GM12878 (cell line): Measurements from ENCODE around the gene SHC3. TPM values are rescaled to one million over a fixed set of nuclear protein-coding genes. Genes with fewer than 3 reads are reported as not detected.

Experiments used
- ATAC-seq: fragments of 200-7000 bp; cut with Tn5 transposase; 3 replicates; pipeline ENCODE4 v1.9.1; 2020; ENCODE audit warnings: mild to moderate bottlenecking, moderate library complexity
- BruUV-seq: library from RNA; stranded (reverse); fragments of 400-500 nt; replicated peaks from 2 replicates; lab custom pipeline; 2021; lab: Mats Ljungman, UMichigan
- CTCF ChIA-PET: fragments of 300-600 bp; sonication (Branson Sonifier 250); formaldehyde crosslinking; extraction: SDS; loops from one replicate; lab custom pipeline; 2021; ENCODE audit warnings: inconsistent platforms; lab: Yijun Ruan, JAX
- POLR2A ChIA-PET: fragments of 350-600 bp; formaldehyde crosslinking; extraction: SDS; loops from one replicate; lab custom pipeline; 2021; ENCODE audit warnings: inconsistent platforms; lab: Charles Lee
- RAD21 ChIA-PET: fragments of 300-600 bp; sonication (Branson Sonifier 250); formaldehyde crosslinking; loops from one replicate; lab custom pipeline; 2023; ENCODE audit warnings: antibody characterized with exemption; ENCODE audit not compliant: unreplicated experiment; lab: Charles Lee
- SMC1A ChIA-PET: fragments of 300-600 bp; sonication (Branson Sonifier 250); formaldehyde crosslinking; loops from one replicate; lab custom pipeline; 2023; ENCODE audit not compliant: unreplicated experiment, uncharacterized antibody; lab: Charles Lee
- DNase-seq: peaks from one replicate; pipeline ENCODE4 v3.0.0-alpha.2; 2011; ENCODE audit warnings: low read depth, low spot score
- FAIRE-seq: peaks from 3 replicates; lab custom pipeline; 2011; peaks lifted over from hg19 to GRCh38; lab: Jason Lieb, UNC
- H2AFZ ChIP-seq: 2 replicates; pipeline ENCODE4 v1.6.0; 2011; ENCODE audit warnings: low read depth, low read length, control low read depth; ENCODE audit not compliant: control insufficient read depth
- H3K27ac ChIP-seq: 2 replicates; pipeline ENCODE4 v1.5.1; 2011; ENCODE audit warnings: control low read depth; ENCODE audit not compliant: control insufficient read depth, insufficient read depth
- H3K27me3 ChIP-seq, 2 experiments: replicated peaks in 1 of 2; 2 replicates each; pipeline versions ENCODE4 v1.6.0 to v1.6.1; 2011; ENCODE audit warnings: low read length in 1 of 2; ENCODE audit not compliant: control insufficient read depth in 2 of 2, insufficient read depth in 2 of 2
- H3K36me3 ChIP-seq, 2 experiments: 2 replicates each; pipeline ENCODE4 v1.5.1; 2011; ENCODE audit warnings: low read length in 1 of 2; ENCODE audit not compliant: control insufficient read depth in 2 of 2, insufficient read depth in 2 of 2
- H3K4me1 ChIP-seq: 2 replicates; pipeline ENCODE4 v1.6.1; 2011; ENCODE audit warnings: mild to moderate bottlenecking, low read length, moderate library complexity, mixed read lengths; ENCODE audit not compliant: control insufficient read depth, insufficient read depth
- H3K4me2 ChIP-seq: 2 replicates; pipeline ENCODE4 v1.6.0; 2011; ENCODE audit warnings: control low read depth; ENCODE audit not compliant: control insufficient read depth, insufficient read depth
- H3K4me3 ChIP-seq: fragments of 200-600 bp; sonication (generic); 2 replicates; pipeline ENCODE4 v1.5.1; 2016
- H3K79me2 ChIP-seq: 2 replicates; pipeline ENCODE4 v1.6.0; 2011; ENCODE audit warnings: low read length; ENCODE audit not compliant: control insufficient read depth, insufficient read depth
- H3K9ac ChIP-seq: 2 replicates; pipeline ENCODE4 v1.8.0; 2011; ENCODE audit warnings: low read length, control low read depth, mixed read lengths; ENCODE audit not compliant: control insufficient read depth, insufficient read depth
- H3K9me3 ChIP-seq: replicated peaks from 3 replicates; pipeline ENCODE4 v1.5.1; 2011; ENCODE audit warnings: mild to moderate bottlenecking, low read length; ENCODE audit not compliant: control insufficient read depth, insufficient read depth
- H4K20me1 ChIP-seq: 2 replicates; pipeline ENCODE4 v1.6.0; 2011; ENCODE audit not compliant: control insufficient read depth, insufficient read depth
- BCL3 ChIP-seq: IDR thresholded peaks from 2 replicates; pipeline ENCODE4 v1.6.1; 2011; ENCODE audit warnings: borderline replicate concordance, low read depth, mild to moderate bottlenecking, moderate library complexity, low read length; ENCODE audit not compliant: insufficient read depth, poor library complexity, severe bottlenecking
- EGR1 ChIP-seq, 2 experiments: IDR thresholded peaks; 1 replicate in 1 of 2; 2 replicates in 1 of 2; pipeline ENCODE4 v1.6.1; 2011 to 2012; ENCODE audit warnings: low read depth in 2 of 2, low read length in 2 of 2, borderline replicate concordance in 1 of 2, mild to moderate bottlenecking in 1 of 2, moderate library complexity in 1 of 2
- ETV6 ChIP-seq, 2 experiments: fragments of 450-650 bp in 1 of 2; IDR thresholded peaks in 1 of 2; conservative IDR thresholded peaks in 1 of 2; 2 replicates each; pipeline ENCODE4 v1.6.1; 2014; ENCODE audit warnings: antibody characterized with exemption in 1 of 2, borderline replicate concordance in 1 of 2, low read depth in 1 of 2, mild to moderate bottlenecking in 1 of 2, moderate library complexity in 1 of 2
- HDGF ChIP-seq: fragments of 450-650 bp; IDR thresholded peaks from 2 replicates; pipeline ENCODE4 v1.6.1; 2016; ENCODE audit warnings: antibody characterized with exemption
- KAT2A ChIP-seq: conservative IDR thresholded peaks from 2 replicates; pipeline ENCODE4 v1.6.1; 2011; ENCODE audit warnings: low read depth, low read length; ENCODE audit not compliant: control insufficient read depth
- MYB ChIP-seq: fragments of 150-350 bp; IDR thresholded peaks from 2 replicates; pipeline ENCODE4 v1.6.1; 2014; ENCODE audit warnings: mild to moderate bottlenecking, low read depth, low read length, borderline replicate concordance
- NR2F1 ChIP-seq: fragments of 450-650 bp; conservative IDR thresholded peaks from 2 replicates; pipeline ENCODE4 v1.6.1; 2017; ENCODE audit warnings: mild to moderate bottlenecking
- PKNOX1 ChIP-seq: fragments of 450-650 bp; IDR thresholded peaks from 2 replicates; pipeline ENCODE4 v1.6.1; 2016; ENCODE audit warnings: mild to moderate bottlenecking
- PRDM15 ChIP-seq: fragments of 450-650 bp; formaldehyde crosslinking; IDR thresholded peaks from 2 replicates; pipeline ENCODE4 v1.4.0; 2020; ENCODE audit warnings: mild to moderate bottlenecking, moderate library complexity
- SMAD5 ChIP-seq: IDR thresholded peaks from 2 replicates; pipeline ENCODE4 v1.6.1; 2016; ENCODE audit warnings: antibody characterized with exemption, low read depth
- SMC3 ChIP-seq: IDR thresholded peaks from 2 replicates; pipeline ENCODE4 v1.6.1; 2011; ENCODE audit warnings: low read length, improper control_type of control experiment, borderline replicate concordance
- ZNF274 ChIP-seq: IDR thresholded peaks from one replicate; pipeline ENCODE4 v1.8.0; 2011; ENCODE audit not compliant: insufficient read length, insufficient read depth
- WGBS: methylation state at CpG from one replicate; pipeline ENCODE4 v1.1.6; 2016; ENCODE audit warnings: low lambda C conversion rate; ENCODE audit not compliant: insufficient replicate concordance, insufficient coverage; ENCODE audit errors: missing lambda C conversion rate; 5-methylcytosine and 5-hydroxymethylcytosine counted together
- in situ Hi-C: fragments of 300-500 bp; cut with MboI; formaldehyde crosslinking; loops from 9 replicates; pipeline ENCODE4 v1.14.3; 2018; ENCODE audit warnings: mixed read lengths
- intact Hi-C: fragments of 100-400 bp; cut with micrococcal nuclease; formaldehyde crosslinking; loops from one replicate; pipeline ENCODE4 v1.14.2; 2022; ENCODE audit not compliant: unreplicated experiment
- polyA plus RNA-seq, 11 experiments: library from polyadenylated mRNA; depleted of rRNA in 4 of 11; unstranded in 6 of 11; stranded (reverse) in 5 of 11; fragments of >200 nt; fragmentation: Nextera tagmentation in 4 of 11; fragmentation: Illumina TruSeq in 1 of 11; extraction: Ambion mirVana in 4 of 11; extraction: Trizol in 1 of 11; gene quantifications; 1 replicate in 1 of 11; 2 replicates in 10 of 11; pipeline versions ENCODE4 v1.2.1 to v1.2.3, GENCODE V29; 2011 to 2016; ENCODE audit warnings: inconsistent platforms in 2 of 11, missing spikeins in 2 of 11, low read depth in 1 of 11
- total RNA-seq, 4 experiments: library from RNA; depleted of rRNA in 3 of 4; stranded (reverse); fragments of >200 nt in 3 of 4; fragmentation: Illumina TruSeq in 1 of 4; extraction: Trizol in 1 of 4; gene quantifications; 2 replicates each; pipeline versions ENCODE4 v1.2.1 to v1.2.3, GENCODE V29; 2013 to 2021

Gene SHC3
- total and polyA plus RNA-seq, 10 of the 15 experiments (the other 5 are each of a cell fraction or from before 2014, with no cell fraction given) = 0.01 to 0.06 TPM; not detected in 8

- ChIA-PET SMC1A (no interaction called here), RAD21 (no interaction called here), POLR2A (no interaction called here), CTCF (no interaction called here)
- H3K4me1 ChIP-seq = no peaks in the 10 kb centered on the region
- no peak for DNase-seq
- no peak overlapping the region for H2AFZ ChIP-seq
- FAIRE-seq = no peak
- H3K4me3 ChIP-seq = no peak overlapping the region
- ATAC-seq = no peak
- WGBS = 29% methylated on average over 1 of the region's 1 CpG
- no peak overlapping the region for H3K27ac ChIP-seq
- H3K9me3 ChIP-seq = no peaks in the 10 kb centered on the region
- H3K4me2 ChIP-seq = no peak overlapping the region
- TF ChIP-seq BCL3 = no peak
- no peak for TF ChIP-seq ZNF274
- no peak for TF ChIP-seq ETV6 (conservative IDR thresholded peaks at IDR 0.05 in 1 of 2, IDR thresholded peaks at IDR 0.05 in 1 of 2; ENCODE audit: borderline replicate concordance in 1 of 2, low read depth in 1 of 2)
- no peak for TF ChIP-seq SMAD5
- no peak for TF ChIP-seq PKNOX1
- TF ChIP-seq EGR1 (IDR thresholded peaks at IDR 0.05; ENCODE audit: borderline replicate concordance in 1 of 2, low read depth in 2 of 2, low read length in 2 of 2) = no peak
- TF ChIP-seq SMC3 = no peak
- no peak for TF ChIP-seq KAT2A
- no peak for TF ChIP-seq PRDM15 (CRISPR knock-in tag)
- no peak for TF ChIP-seq NR2F1
- no peak for TF ChIP-seq MYB
- TF ChIP-seq HDGF = no peak
- intact Hi-C loops (no loop called here), in situ Hi-C loops (no loop called here)
- no peaks in the 10 kb centered on the region for H3K36me3 ChIP-seq
- no TSS peak for BruUV-seq
- no peaks in the 10 kb centered on the region for H4K20me1 ChIP-seq
- no peak overlapping the region for H3K9ac ChIP-seq
- H3K79me2 ChIP-seq = no peaks in the 10 kb centered on the region
- no peaks in the 10 kb centered on the region for H3K27me3 ChIP-seq
These were observed 63.2 kb downstream of the SHC3 start for GRCh38 chr9:89115426-89115825.
